Esophagus muscularis mucosa (tissue), 4 donors: ENCODE results near the gene RMDN2. TPM values are rescaled to one million over a fixed set of nuclear protein-coding genes. Genes with fewer than 3 reads are reported as not detected.
"Not testable (repeated sequence)": the region's sequence is repeated elsewhere in the genome, so short reads cannot be mapped to it uniquely, and the experiment has no call there.

ENCODE experiments used
- DNase-seq: peaks from one replicate; pipeline ENCODE4 v3.0.0-alpha.2; 2017; ENCODE audit errors: extremely low spot score
- H3K27ac ChIP-seq, 4 donors: fragments of 200-600 bp; sonication (generic); replicated peaks in 1 of 4; 1 replicate in 3 of 4; 2 replicates in 1 of 4; pipeline ENCODE4 v1.5.1; 2016 to 2019; ENCODE audit warnings: mild to moderate bottlenecking in 1 of 4
- H3K27me3 ChIP-seq, 4 donors: fragments of 200-600 bp; sonication (generic); one replicate each; pipeline versions ENCODE4 v1.5.1 to v1.6.0; 2016 to 2019
- H3K36me3 ChIP-seq, 4 donors: fragments of 200-600 bp; sonication (generic); one replicate each; pipeline ENCODE4 v1.5.1; 2016 to 2019
- H3K4me1 ChIP-seq, 4 donors: fragments of 200-600 bp; sonication (generic); one replicate each; pipeline ENCODE4 v1.5.1; 2016 to 2019
- H3K4me3 ChIP-seq, 4 donors: fragments of 200-600 bp; sonication (generic); 1 replicate in 2 of 4; 2 replicates in 2 of 4; pipeline ENCODE4 v1.5.1; 2016 to 2019; ENCODE audit warnings: mild to moderate bottlenecking in 4 of 4, moderate library complexity in 1 of 4
- H3K9me3 ChIP-seq, 4 donors: fragments of 200-600 bp; sonication (generic); 1 replicate in 3 of 4; 2 replicates in 1 of 4; pipeline ENCODE4 v1.5.1; 2016 to 2019
- EP300 ChIP-seq: sonication (generic); formaldehyde crosslinking; IDR thresholded peaks from one replicate; pipeline ENCODE4 v1.6.1; 2017; ENCODE audit warnings: antibody characterized with exemption
- POLR2A ChIP-seq: fragments of 450-650 bp; IDR thresholded peaks from one replicate; pipeline ENCODE4 v1.6.1; 2017; ENCODE audit warnings: antibody characterized with exemption, moderate library complexity, mild to moderate bottlenecking, low read depth
- POLR2AphosphoS5 ChIP-seq, 2 donors: sonication (generic); formaldehyde crosslinking; IDR thresholded peaks; one replicate each; pipeline ENCODE4 v1.6.1; 2017; ENCODE audit warnings: antibody characterized with exemption in 2 of 2
- WGBS: methylation state at CpG from one replicate; pipeline ENCODE4 v1.1.5; 2018; 5-methylcytosine and 5-hydroxymethylcytosine counted together
- intact Hi-C: fragments of 100-400 bp; cut with DNase I; formaldehyde crosslinking; loops from one replicate; pipeline ENCODE4 v1.15.1; 2023
- total RNA-seq, 4 donors: library from RNA; depleted of rRNA; stranded (reverse); fragments of >200 nt; gene quantifications; one replicate each; pipeline versions ENCODE4 v1.1.0 to v1.2.1, GENCODE V29; 2016
- TF ChIP-seq, protein P1 (sequence below), 3 experiments: fragments of 200-600 bp in 2 of 3; fragments of 450-650 bp in 1 of 3; sonication (generic) in 2 of 3; IDR thresholded peaks; one replicate each; pipeline ENCODE4 v1.5.1; 2017 to 2019; ENCODE audit warnings: antibody characterized with exemption in 3 of 3, mild to moderate bottlenecking in 2 of 3, moderate library complexity in 1 of 3

Gene RMDN2
- total RNA-seq, 4 donors from 2014 or later = 11.0 to 22.8 (median 13.2) TPM

DNA sequence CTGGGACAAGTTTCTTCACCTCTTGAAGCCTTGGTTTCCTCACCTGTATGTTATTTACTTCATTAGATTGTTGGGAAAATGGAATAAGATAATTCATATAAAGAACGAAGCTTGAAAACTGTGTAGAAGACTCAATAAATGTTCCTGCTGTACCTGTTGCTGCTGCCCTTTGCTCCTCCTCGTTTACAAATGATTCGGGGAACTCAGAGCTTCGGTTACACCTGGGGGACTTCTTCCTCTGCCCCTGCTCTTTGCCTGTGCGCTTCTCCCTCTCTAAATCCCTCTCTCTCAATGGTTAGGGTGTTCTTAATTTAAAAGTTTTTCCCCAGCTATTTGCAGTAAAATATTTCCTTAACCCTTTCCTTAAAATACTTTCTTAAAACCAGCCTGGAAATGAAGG lies 3.3 kb upstream of the RMDN2 start:
- no peak overlapping the region for H3K4me3 ChIP-seq
- peaks cover 16 to 49% (median 38%) of the 10 kb centered on the region in 4 donors for H3K4me1 ChIP-seq
- intact Hi-C loops = no loop called here
- no peaks in the 10 kb centered on the region for H3K27me3 ChIP-seq
- H3K9me3 ChIP-seq = no peaks in the 10 kb centered on the region
- no peaks in the 10 kb centered on the region for H3K36me3 ChIP-seq
- no peak overlapping the region for H3K27ac ChIP-seq
- DNase-seq = no peak
- no peak for TF ChIP-seq POLR2AphosphoS5 (IDR thresholded peaks at IDR 0.05)
- TF ChIP-seq POLR2A = no peak
- TF ChIP-seq, protein P1, sequence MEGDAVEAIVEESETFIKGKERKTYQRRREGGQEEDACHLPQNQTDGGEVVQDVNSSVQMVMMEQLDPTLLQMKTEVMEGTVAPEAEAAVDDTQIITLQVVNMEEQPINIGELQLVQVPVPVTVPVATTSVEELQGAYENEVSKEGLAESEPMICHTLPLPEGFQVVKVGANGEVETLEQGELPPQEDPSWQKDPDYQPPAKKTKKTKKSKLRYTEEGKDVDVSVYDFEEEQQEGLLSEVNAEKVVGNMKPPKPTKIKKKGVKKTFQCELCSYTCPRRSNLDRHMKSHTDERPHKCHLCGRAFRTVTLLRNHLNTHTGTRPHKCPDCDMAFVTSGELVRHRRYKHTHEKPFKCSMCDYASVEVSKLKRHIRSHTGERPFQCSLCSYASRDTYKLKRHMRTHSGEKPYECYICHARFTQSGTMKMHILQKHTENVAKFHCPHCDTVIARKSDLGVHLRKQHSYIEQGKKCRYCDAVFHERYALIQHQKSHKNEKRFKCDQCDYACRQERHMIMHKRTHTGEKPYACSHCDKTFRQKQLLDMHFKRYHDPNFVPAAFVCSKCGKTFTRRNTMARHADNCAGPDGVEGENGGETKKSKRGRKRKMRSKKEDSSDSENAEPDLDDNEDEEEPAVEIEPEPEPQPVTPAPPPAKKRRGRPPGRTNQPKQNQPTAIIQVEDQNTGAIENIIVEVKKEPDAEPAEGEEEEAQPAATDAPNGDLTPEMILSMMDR (IDR thresholded peaks at IDR 0.05) = no peak
- no peak for TF ChIP-seq EP300
- WGBS = 65% methylated on average over 5 of the region's 5 CpGs

DNA sequence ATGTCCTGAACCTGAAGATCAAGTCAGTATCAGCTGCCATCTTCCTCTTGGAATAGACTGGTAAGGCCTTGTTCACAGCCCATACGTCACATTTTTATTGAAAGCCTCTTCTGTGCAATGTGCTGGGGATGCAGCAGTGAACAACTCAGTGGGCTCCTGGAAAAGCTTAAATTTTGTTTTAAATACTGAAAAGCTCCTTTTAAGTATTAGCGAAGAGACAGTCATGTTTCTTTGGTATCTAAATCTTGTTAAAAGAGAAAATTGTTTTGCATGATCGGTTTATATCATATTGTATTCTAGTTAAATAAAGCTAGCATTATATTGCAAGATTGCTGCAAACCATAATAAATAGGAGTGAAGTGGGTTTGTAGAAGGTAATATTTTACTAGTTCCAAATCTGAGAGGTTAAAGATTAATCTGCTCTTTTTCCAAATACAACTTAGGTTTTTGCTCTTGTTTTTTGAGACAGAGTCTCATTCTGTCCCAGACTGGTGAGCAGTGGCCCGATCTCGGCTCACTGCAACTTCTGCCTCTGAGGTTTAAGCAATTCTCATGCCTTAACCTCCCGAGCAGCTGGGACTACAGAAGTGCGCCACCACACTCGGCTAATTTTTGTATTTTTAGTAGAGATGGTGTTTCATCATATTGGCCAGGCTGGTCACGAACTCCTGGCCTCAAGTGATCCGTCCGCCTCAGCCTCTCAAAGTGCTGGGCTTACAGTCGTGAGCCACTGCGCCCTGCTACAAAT lies 1.6 kb upstream of the RMDN2 start:
- no peak overlapping the region for H3K27ac ChIP-seq
- intact Hi-C loops = no loop called here
- peaks cover 8 to 44% (median 28%) of the 10 kb centered on the region in 4 donors for H3K4me1 ChIP-seq
- H3K36me3 ChIP-seq = no peaks in the 10 kb centered on the region
- no peak for DNase-seq
- WGBS = 91% methylated on average over 13 of the region's 13 CpGs
- H3K9me3 ChIP-seq = no peaks in the 10 kb centered on the region
- no peak for TF ChIP-seq EP300
- no peak for TF ChIP-seq POLR2A
- H3K27me3 ChIP-seq = no peaks in the 10 kb centered on the region
- H3K4me3 ChIP-seq = no peak overlapping the region

DNA sequence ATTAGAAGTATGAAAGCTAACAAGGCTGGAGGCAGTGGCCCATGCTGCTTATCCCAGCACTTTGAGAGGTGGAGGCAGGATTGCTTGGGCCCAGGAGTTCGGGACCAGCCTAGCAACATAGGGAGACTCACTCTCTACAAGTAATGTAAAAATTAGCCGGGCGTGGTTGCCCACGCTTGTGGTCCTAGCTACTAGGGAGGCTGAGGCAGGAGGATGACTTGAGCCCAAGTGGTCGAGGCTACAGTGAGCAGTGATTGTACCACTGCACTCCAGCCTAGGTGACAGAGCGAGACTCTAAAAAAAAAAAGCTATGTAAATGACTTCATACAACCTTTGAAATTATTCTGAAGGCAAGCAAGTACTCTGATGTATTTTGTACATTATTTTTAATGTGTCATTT lies 1.5 kb downstream of the RMDN2 start:
- Histone ChIP-seq H3K4me3 (no peak overlapping the region), H3K9me3 (no peaks in the 10 kb centered on the region), H3K27ac (no peak overlapping the region), H3K27me3 (no peaks in the 10 kb centered on the region), H3K4me1 (peaks cover 4 to 31% (median 23%) of the 10 kb centered on the region in 4 donors), H3K36me3 (peaks cover 0 to 12% (median 0%) of the 10 kb centered on the region in 4 donors)
- TF ChIP-seq POLR2A = no peak
- TF ChIP-seq, protein P1 (IDR thresholded peaks at IDR 0.05) = no peak
- TF ChIP-seq EP300 = no peak
- TF ChIP-seq POLR2AphosphoS5 (IDR thresholded peaks at IDR 0.05) = no peak
- 88% methylated on average over 6 of the region's 6 CpGs for WGBS
- intact Hi-C loops = no loop called here
- DNase-seq = no peak

DNA sequence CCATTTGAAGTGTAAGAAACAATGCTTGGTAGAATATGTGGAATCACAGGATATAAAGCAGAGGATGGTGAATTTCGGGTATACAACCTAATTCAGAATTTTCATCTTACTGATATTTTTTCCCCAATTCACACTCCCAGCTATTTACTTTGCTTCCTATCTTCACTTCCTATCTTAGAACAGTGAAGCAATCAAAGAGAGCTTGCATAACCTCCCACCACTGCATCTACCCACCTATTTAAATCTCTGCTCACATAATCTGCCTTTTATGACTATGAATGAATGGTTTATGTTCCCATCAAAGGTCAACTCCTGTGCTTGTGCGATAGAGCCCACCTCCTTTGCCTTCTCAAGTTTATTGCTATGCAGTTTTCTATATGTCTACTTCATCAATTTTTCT lies 3.3 kb downstream of the RMDN2 start:
- 84% methylated on average over 2 of the region's 2 CpGs for WGBS
- TF ChIP-seq POLR2A = no peak
- TF ChIP-seq EP300 = no peak
- TF ChIP-seq POLR2AphosphoS5 (IDR thresholded peaks at IDR 0.05) = no peak
- TF ChIP-seq, protein P1 (IDR thresholded peaks at IDR 0.05) = no peak
- no peak overlapping the region for H3K4me3 ChIP-seq
- peaks cover 0 to 12% (median 0%) of the 10 kb centered on the region in 4 donors for H3K36me3 ChIP-seq
- no peak overlapping the region for H3K27ac ChIP-seq
- H3K4me1 ChIP-seq = peaks cover 4 to 31% (median 23%) of the 10 kb centered on the region in 4 donors
- H3K9me3 ChIP-seq = no peaks in the 10 kb centered on the region
- intact Hi-C loops = no loop called here
- DNase-seq = no peak
- no peaks in the 10 kb centered on the region for H3K27me3 ChIP-seq

DNA sequence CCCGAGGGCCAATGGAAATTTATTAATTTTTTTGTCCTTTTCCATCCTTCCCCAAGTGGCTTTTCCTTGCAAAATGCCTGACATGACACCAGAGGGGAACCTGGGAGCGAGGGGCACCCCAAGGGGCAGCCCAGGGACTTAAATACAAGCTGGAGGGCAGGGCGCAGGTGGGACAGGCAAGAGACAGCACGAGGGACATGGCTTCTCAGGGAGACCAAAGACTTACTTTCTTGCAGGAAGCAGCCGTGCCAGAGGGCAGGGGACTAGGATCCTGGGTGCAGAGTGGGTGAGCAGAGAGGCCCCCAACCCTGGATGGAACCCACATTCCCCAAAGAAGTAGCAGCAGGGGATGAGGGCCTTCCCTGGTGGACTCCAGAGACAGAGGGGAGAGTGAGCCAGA lies 5.3 kb downstream of the RMDN2 start:
- H3K4me1 ChIP-seq = peaks cover 4 to 26% (median 12%) of the 10 kb centered on the region in 4 donors
- DNase-seq, intact Hi-C loops, H3K4me3 ChIP-seq, H3K27me3 ChIP-seq, H3K27ac ChIP-seq, H3K9me3 ChIP-seq: not testable (repeated sequence)
- H3K36me3 ChIP-seq = peaks cover 0 to 12% (median 0%) of the 10 kb centered on the region in 4 donors
- WGBS = 82% methylated on average over 5 of the region's 5 CpGs

DNA sequence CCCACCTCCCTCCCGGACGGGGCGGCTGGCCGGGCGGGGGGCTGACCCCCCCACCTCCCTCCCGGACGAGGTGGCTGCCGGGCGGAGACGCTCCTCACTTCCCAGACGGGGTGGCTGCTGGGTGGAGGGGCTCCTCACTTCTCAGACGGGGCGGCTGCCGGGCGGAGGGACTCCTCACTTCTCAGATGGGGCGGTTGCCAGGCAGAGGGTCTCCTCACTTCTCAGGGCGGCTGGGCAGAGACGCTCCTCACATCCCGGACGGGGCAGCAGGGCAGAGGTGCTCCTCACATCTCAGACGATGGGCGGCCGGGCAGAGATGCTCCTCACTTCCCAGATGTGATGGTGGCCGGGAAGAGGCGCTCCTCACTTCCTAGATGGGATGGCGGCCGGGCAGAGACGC lies 7.8 kb downstream of the RMDN2 start:
- Histone ChIP-seq H3K4me1 (peaks cover 0 to 11% (median 3%) of the 10 kb centered on the region in 4 donors), H3K36me3 (peaks cover 0 to 12% (median 0%) of the 10 kb centered on the region in 4 donors)
- DNase-seq, H3K27me3 ChIP-seq, H3K9me3 ChIP-seq, H3K27ac ChIP-seq, intact Hi-C loops, H3K4me3 ChIP-seq: not testable (repeated sequence)
- no CpG with 5 or more reads among the region's 28 CpGs for WGBS
